Body of pancreas (tissue), 4 donors: Measurements from ENCODE around the gene PCMTD2.
"Not testable (repeated sequence)": the region's sequence is repeated elsewhere in the genome, so short reads cannot be mapped to it uniquely, and the experiment has no call there.

Experiments used
- POLR2A ChIP-seq, 3 donors: fragments of 450-650 bp; IDR thresholded peaks; one replicate each; pipeline ENCODE4 v1.6.1; 2016; ENCODE audit warnings: antibody characterized with exemption in 3 of 3, mild to moderate bottlenecking in 2 of 3
- TF ChIP-seq, protein P1 (sequence below), 7 experiments: fragments of 450-650 bp in 4 of 7; fragments of 200-600 bp in 3 of 7; sonication (generic) in 3 of 7; IDR thresholded peaks; one replicate each; pipeline ENCODE4 v1.5.1; 2016 to 2019; ENCODE audit warnings: antibody characterized with exemption in 7 of 7

DNA sequence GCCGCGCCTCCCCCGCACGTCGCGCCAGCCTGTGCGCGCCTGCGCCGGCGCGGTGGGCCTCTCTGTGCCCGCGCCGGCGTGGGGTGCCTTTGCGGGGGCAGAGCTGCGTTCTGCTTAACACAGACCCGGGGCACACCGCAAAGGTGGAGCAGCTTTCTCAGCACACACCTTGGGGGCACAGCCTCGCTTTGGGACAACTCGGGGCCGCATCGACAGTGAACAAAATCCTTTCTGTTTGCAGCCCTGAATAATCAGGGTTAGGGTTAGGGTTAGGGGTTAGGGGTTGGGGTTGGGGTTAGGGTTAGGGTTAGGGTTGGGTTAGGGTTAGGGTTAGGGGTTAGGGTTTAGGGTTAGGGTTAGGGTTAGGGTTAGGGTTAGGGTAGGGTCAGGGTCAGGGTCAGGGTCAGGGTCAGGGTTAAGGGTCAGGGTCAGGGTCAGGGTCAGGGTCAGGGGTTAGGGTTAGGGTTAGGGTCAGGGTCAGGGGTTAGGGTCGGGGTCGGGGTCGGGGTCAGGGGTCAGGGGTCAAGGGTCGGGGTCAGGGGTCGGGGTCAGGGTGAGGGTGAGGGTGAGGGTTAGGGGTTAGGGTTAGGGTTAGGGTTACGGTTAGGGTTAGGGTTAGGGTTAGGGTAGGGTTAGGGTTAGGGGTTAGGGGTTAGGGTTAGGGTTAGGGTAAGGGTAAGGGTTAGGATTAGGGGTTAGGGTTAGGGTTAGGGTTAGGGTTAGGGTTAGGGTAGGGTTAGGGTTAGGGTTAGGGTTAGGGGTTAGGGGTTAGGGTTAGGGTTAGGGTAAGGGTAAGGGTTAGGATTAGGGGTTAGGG, 31.1 kb downstream of the PCMTD2 start:
- TF ChIP-seq, protein P1, sequence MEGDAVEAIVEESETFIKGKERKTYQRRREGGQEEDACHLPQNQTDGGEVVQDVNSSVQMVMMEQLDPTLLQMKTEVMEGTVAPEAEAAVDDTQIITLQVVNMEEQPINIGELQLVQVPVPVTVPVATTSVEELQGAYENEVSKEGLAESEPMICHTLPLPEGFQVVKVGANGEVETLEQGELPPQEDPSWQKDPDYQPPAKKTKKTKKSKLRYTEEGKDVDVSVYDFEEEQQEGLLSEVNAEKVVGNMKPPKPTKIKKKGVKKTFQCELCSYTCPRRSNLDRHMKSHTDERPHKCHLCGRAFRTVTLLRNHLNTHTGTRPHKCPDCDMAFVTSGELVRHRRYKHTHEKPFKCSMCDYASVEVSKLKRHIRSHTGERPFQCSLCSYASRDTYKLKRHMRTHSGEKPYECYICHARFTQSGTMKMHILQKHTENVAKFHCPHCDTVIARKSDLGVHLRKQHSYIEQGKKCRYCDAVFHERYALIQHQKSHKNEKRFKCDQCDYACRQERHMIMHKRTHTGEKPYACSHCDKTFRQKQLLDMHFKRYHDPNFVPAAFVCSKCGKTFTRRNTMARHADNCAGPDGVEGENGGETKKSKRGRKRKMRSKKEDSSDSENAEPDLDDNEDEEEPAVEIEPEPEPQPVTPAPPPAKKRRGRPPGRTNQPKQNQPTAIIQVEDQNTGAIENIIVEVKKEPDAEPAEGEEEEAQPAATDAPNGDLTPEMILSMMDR (IDR thresholded peaks at IDR 0.05): not testable (repeated sequence)
- not testable (repeated sequence) for TF ChIP-seq POLR2A (IDR thresholded peaks at IDR 0.05)
